GM18519 (cell line): ENCODE data around the gene ACOT7.

Experiments
- ATAC-seq: cut with Tn5 transposase; IDR thresholded peaks from one replicate; pipeline ENCODE4 v1.9.1; 2021; ENCODE audit warnings: mild to moderate bottlenecking, moderate library complexity; ENCODE audit not compliant: unreplicated experiment, low FRiP score

The ACOT7 gene

GRCh38 chr1:6424619-6425593 is 31.3 kb upstream of the ACOT7 start, which contains the start of gene ESPN:
TSS of gene ESPN (plus strand) at chr1:6424776. CDS start at chr1:6424956, 180 bp downstream.
- ATAC-seq = no peak

GRCh38 chr1:6424000-6424565 is 30.5 kb upstream of the ACOT7 start:
- ATAC-seq = no peak

- no peak for ATAC-seq
Measured at GRCh38 chr1:6423321-6423999, 29.9 kb upstream of the ACOT7 start.

GRCh38 chr1:6421266-6421665 is 27.7 kb upstream of the ACOT7 start:
- ATAC-seq = no peak

- no peak for ATAC-seq
Measured at GRCh38 chr1:6420454-6421042, 27.0 kb upstream of the ACOT7 start.

- ATAC-seq = no peak
Measured at GRCh38 chr1:6419804-6420453, 26.4 kb upstream of the ACOT7 start, which contains the start of gene HES2. TSS of gene HES2 (minus strand) at chr1:6419919. CDS start at chr1:6419820, 99 bp downstream.

- ATAC-seq = no peak
Measured at GRCh38 chr1:6419397-6419803, 25.8 kb upstream of the ACOT7 start.

GRCh38 chr1:6418668-6419396 is 25.3 kb upstream of the ACOT7 start:
- ATAC-seq = no peak

GRCh38 chr1:6417961-6418667 is 24.5 kb upstream of the ACOT7 start:
- ATAC-seq = no peak

GRCh38 chr1:6416906-6417305 is 23.3 kb upstream of the ACOT7 start:
- no peak for ATAC-seq

- no peak for ATAC-seq
Measured at GRCh38 chr1:6416295-6416656, 22.7 kb upstream of the ACOT7 start.

- ATAC-seq = no peak
Measured at GRCh38 chr1:6414881-6415626, 21.5 kb upstream of the ACOT7 start.

- ATAC-seq = peak; percentile 54
Measured at GRCh38 chr1:6414443-6414844, 20.9 kb upstream of the ACOT7 start.

- ATAC-seq = no peak
Measured at GRCh38 chr1:6412896-6413295, 19.3 kb upstream of the ACOT7 start.

GRCh38 chr1:6410248-6410893 is 16.8 kb upstream of the ACOT7 start:
- ATAC-seq = no peak

- no peak for ATAC-seq
Measured at GRCh38 chr1:6409733-6410132, 16.2 kb upstream of the ACOT7 start.

- no peak for ATAC-seq
Measured at GRCh38 chr1:6409053-6409452, 15.5 kb upstream of the ACOT7 start.

GRCh38 chr1:6408023-6408422 is 14.5 kb upstream of the ACOT7 start:
- ATAC-seq = no peak
